C4-2B (cell line): ENCODE results near the gene NR6A1.

Experiments
- ZFX ChIP-seq: fragments of 450-650 bp; IDR thresholded peaks from 2 replicates; pipeline ENCODE4 v1.6.1; 2017
- TF ChIP-seq, protein P1 (sequence below): fragments of 450-650 bp; conservative IDR thresholded peaks from 2 replicates; pipeline ENCODE4 v1.5.1; 2017; ENCODE audit warnings: mild to moderate bottlenecking

DNA sequence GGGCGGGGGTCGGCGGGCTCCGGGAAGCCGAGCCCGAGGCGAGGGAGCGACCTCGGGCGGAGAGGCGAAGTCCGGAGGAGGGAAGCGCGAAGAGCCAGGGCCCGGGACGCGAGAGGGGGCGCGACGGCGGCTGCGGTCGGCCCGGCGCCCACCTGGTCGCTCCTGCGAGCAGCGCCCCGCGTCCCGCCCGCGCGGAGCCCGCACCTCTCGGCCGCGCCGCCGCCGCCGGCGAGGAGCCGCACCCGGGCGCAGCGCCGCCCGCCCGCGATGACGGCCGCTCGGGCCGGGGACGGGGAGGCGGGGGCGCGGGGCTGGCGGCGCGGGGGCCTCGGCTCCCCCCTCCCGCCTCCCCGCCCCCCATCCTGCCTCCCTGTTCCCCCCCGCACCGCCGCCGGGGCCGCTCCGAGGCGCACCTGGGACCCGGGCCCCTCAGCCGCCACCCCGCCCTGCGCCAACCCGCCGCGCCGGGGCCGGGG is 266.5 kb downstream of the NR6A1 start:
- TF ChIP-seq, protein P1, sequence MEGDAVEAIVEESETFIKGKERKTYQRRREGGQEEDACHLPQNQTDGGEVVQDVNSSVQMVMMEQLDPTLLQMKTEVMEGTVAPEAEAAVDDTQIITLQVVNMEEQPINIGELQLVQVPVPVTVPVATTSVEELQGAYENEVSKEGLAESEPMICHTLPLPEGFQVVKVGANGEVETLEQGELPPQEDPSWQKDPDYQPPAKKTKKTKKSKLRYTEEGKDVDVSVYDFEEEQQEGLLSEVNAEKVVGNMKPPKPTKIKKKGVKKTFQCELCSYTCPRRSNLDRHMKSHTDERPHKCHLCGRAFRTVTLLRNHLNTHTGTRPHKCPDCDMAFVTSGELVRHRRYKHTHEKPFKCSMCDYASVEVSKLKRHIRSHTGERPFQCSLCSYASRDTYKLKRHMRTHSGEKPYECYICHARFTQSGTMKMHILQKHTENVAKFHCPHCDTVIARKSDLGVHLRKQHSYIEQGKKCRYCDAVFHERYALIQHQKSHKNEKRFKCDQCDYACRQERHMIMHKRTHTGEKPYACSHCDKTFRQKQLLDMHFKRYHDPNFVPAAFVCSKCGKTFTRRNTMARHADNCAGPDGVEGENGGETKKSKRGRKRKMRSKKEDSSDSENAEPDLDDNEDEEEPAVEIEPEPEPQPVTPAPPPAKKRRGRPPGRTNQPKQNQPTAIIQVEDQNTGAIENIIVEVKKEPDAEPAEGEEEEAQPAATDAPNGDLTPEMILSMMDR, result no peak
- no peak for TF ChIP-seq ZFX
